Tibial artery (tissue), 4 donors: ENCODE results near the gene ACLY.
"Not testable (repeated sequence)": the region's sequence is repeated elsewhere in the genome, so short reads cannot be mapped to it uniquely, and the experiment has no call there.

ENCODE experiments used
- DNase-seq, 2 donors: peaks; one replicate each; pipeline ENCODE4 v3.0.0-alpha.2; 2019
- H3K27ac ChIP-seq, 2 donors: fragments of 200-600 bp; sonication (generic) in 1 of 2; 1 replicate in 1 of 2; 2 replicates in 1 of 2; pipeline ENCODE4 v1.5.1; 2018 to 2019; ENCODE audit warnings: mild to moderate bottlenecking in 1 of 2
- H3K27me3 ChIP-seq, 2 donors: fragments of 200-600 bp; sonication (generic) in 1 of 2; one replicate each; pipeline versions ENCODE4 v1.5.1 to v1.6.0; 2016 to 2019
- H3K36me3 ChIP-seq, 3 donors: fragments of 200-600 bp; sonication (generic) in 2 of 3; one replicate each; pipeline ENCODE4 v1.5.1; 2016 to 2019; ENCODE audit warnings: mild to moderate bottlenecking in 2 of 3
- H3K4me1 ChIP-seq, 4 donors: fragments of 200-600 bp; sonication (generic) in 2 of 4; 1 replicate in 3 of 4; 2 replicates in 1 of 4; pipeline ENCODE4 v1.5.1; 2016 to 2019
- H3K4me3 ChIP-seq, 2 donors: fragments of 200-600 bp; sonication (generic) in 1 of 2; 1 replicate in 1 of 2; 2 replicates in 1 of 2; pipeline ENCODE4 v1.5.1; 2018 to 2019; ENCODE audit warnings: mild to moderate bottlenecking in 2 of 2
- H3K9me3 ChIP-seq, 3 donors: fragments of 200-600 bp; sonication (generic) in 1 of 3; one replicate each; pipeline ENCODE4 v1.5.1; 2016 to 2019
- intact Hi-C: fragments of 100-400 bp; cut with DNase I; formaldehyde crosslinking; loops from one replicate; pipeline ENCODE4 v1.15.0; 2023; ENCODE audit warnings: low total_unique reads
- TF ChIP-seq, protein P1 (sequence below), 2 experiments: fragments of 200-600 bp in 1 of 2; fragments of 450-650 bp in 1 of 2; IDR thresholded peaks; one replicate each; pipeline ENCODE4 v1.5.1; 2017 to 2019; ENCODE audit warnings: antibody characterized with exemption in 2 of 2, mild to moderate bottlenecking in 1 of 2, moderate library complexity in 1 of 2

The ACLY gene

DNA sequence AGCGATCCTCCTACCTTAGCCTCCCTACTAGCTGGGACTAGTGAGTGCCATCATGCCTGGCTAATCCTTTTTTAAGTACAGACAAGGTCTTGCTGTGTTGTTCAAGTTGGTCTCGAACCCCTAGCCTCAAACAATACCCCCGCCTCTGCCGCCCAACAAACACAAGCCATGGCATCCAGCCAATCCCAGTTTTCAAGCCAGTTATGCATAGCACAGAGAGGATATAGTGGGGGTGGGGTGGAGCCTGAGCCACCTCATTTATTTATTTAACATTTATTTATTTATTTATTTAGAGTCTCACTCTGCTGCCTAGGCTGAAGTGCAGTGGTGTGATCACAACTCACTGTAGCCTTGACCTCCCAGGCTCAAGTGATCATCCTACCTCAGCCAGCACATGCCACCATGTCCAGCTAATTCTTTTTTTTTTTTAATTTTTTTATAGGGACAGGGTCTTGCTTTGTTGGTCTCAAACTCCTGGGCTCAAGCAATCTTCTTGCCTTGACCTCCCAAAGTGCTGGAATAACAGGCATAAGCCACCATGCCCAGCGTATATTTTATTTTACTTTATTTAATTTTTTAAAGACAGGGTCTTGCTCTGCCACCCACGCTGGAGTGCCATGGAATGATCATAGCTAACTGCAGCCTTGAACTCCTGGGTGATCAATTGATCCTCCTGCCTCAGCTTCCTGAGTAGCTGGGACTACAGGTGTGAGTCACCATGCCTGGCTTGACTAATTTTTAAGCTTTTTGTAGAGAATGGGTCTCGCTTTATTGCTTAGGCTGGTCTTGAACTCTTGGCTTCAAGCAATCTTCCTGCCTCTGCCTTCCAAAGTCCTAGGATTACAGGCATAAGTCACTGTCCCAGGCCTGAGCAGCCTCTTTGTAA, 27.4 kb downstream of the ACLY start:
- DNase-seq: no peak
- Histone ChIP-seq H3K4me1 (no peaks in the 10 kb centered on the region), H3K27me3 (no peaks in the 10 kb centered on the region), H3K36me3 (peaks cover 72 to 97% (median 83%) of the 10 kb centered on the region in 3 donors), H3K27ac (no peak overlapping the region), H3K9me3 (no peaks in the 10 kb centered on the region), H3K4me3 (no peak overlapping the region)
- TF ChIP-seq, protein P1, sequence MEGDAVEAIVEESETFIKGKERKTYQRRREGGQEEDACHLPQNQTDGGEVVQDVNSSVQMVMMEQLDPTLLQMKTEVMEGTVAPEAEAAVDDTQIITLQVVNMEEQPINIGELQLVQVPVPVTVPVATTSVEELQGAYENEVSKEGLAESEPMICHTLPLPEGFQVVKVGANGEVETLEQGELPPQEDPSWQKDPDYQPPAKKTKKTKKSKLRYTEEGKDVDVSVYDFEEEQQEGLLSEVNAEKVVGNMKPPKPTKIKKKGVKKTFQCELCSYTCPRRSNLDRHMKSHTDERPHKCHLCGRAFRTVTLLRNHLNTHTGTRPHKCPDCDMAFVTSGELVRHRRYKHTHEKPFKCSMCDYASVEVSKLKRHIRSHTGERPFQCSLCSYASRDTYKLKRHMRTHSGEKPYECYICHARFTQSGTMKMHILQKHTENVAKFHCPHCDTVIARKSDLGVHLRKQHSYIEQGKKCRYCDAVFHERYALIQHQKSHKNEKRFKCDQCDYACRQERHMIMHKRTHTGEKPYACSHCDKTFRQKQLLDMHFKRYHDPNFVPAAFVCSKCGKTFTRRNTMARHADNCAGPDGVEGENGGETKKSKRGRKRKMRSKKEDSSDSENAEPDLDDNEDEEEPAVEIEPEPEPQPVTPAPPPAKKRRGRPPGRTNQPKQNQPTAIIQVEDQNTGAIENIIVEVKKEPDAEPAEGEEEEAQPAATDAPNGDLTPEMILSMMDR (IDR thresholded peaks at IDR 0.05): no peak
- intact Hi-C loops: no loop called here

GRCh38 chr17:41888332-41888965, 30.3 kb downstream of the ACLY start:
- H3K4me3 ChIP-seq: no peak overlapping the region
- H3K9me3 ChIP-seq: no peaks in the 10 kb centered on the region
- H3K27me3 ChIP-seq: no peaks in the 10 kb centered on the region
- H3K4me1 ChIP-seq: no peaks in the 10 kb centered on the region
- TF ChIP-seq, protein P1 (IDR thresholded peaks at IDR 0.05): no peak
- intact Hi-C loops: loop anchor here (10.0 kb wide), 1 partner anchor 154 kb away; the partner anchor contains the start of gene HAP1
- no peak overlapping the region for H3K27ac ChIP-seq
- no peak for DNase-seq
- peaks cover 90 to 97% (median 91%) of the 10 kb centered on the region in 3 donors for H3K36me3 ChIP-seq

DNA sequence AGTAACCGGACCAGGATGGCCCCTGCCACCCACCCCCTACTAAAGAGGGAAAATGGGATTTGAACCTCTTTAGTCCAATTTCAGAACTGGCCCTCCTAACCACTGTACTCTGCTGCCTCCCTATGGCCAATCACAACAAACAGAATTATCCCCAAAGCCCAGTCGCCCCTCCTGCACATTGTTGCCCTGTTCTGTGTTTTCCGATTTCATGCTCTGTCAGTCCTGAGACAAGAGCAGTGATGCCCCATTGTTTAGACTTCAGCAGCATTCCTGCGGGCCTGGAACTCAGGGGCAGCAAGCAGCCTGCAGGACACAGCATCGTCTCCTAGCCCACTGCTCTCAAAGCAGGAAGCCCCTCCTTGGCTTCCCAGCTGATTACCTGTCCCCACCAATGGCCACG, 33.0 kb downstream of the ACLY start:
- Histone ChIP-seq H3K27ac (no peak overlapping the region), H3K4me3 (no peak overlapping the region), H3K4me1 (no peaks in the 10 kb centered on the region), H3K27me3 (no peaks in the 10 kb centered on the region), H3K9me3 (no peaks in the 10 kb centered on the region), H3K36me3 (peaks cover 73 to 96% (median 76%) of the 10 kb centered on the region in 3 donors)
- intact Hi-C loops: loop anchor here (10.0 kb wide), 1 partner anchor 151 kb away; the partner anchor contains the start of gene HAP1
- TF ChIP-seq, protein P1 (IDR thresholded peaks at IDR 0.05): no peak
- no peak for DNase-seq

DNA sequence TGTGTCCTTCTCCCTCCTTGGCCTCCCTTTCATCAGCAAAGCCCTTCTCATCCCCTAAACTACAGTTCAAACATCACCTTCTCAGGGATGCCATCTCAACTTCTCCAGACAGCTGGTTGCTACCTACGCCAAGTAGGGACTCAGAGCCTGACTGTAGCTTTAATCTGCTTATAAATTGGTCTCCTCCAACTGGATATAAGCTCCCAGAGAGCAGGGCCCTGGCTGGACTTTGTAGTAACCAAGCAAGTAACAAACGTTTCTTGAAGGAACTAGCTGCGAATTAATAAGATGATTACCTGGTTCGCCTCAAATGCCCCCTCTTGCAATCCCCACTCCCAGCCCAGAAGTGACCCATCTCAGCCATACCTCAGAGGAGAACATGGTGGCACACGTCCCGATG, 36.0 kb downstream of the ACLY start:
- Histone ChIP-seq H3K4me1 (no peaks in the 10 kb centered on the region), H3K36me3 (peaks cover 71 to 95% (median 78%) of the 10 kb centered on the region in 3 donors), H3K27ac (no peak overlapping the region), H3K27me3 (no peaks in the 10 kb centered on the region), H3K4me3 (no peak overlapping the region), H3K9me3 (no peaks in the 10 kb centered on the region)
- TF ChIP-seq, protein P1 (IDR thresholded peaks at IDR 0.05): no peak
- intact Hi-C loops: loop anchor here (10.0 kb wide), 1 partner anchor 148 kb away; the partner anchor contains the start of gene HAP1
- no peak for DNase-seq

- Histone ChIP-seq H3K27ac (no peak overlapping the region), H3K27me3 (no peaks in the 10 kb centered on the region), H3K36me3 (peaks cover 61 to 89% (median 64%) of the 10 kb centered on the region in 3 donors), H3K4me3 (no peak overlapping the region), H3K9me3 (no peaks in the 10 kb centered on the region), H3K4me1 (no peaks in the 10 kb centered on the region)
- no peak for DNase-seq
- intact Hi-C loops: loop anchor here (10.0 kb wide), 1 partner anchor 145 kb away; the partner anchor contains the start of gene HAP1
- TF ChIP-seq, protein P1 (IDR thresholded peaks at IDR 0.05): no peak
These were observed 38.6 kb downstream of the ACLY start for GRCh38 chr17:41880130-41880529.

DNA sequence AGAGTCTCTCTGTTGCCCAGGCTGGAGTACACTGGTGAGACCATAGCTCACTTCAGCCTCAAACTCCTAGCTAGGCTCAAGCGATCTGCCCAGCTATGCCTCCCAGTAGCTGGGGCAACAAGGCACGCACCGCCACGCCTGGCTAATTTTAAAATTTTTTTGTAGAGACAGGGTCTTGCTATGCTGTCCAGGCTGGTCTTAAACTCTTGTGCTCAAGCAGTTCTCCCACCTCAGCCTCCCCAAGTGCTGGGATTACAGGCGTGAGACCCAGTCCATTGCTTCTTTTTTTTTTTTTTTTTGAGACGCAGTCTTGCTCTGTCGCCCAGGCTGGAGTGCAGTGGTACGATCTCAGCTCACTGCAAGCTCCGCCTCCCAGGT, 44.5 kb downstream of the ACLY start:
- H3K27me3 ChIP-seq, H3K9me3 ChIP-seq, H3K4me3 ChIP-seq, H3K4me1 ChIP-seq, intact Hi-C loops, H3K27ac ChIP-seq, DNase-seq: not testable (repeated sequence)
- peaks cover 59 to 94% (median 83%) of the 10 kb centered on the region in 3 donors for H3K36me3 ChIP-seq
